ENCODE data around the gene RXRA. TPM values are rescaled to one million over a fixed set of nuclear protein-coding genes. Genes with fewer than 3 reads are reported as not detected.

The RXRA gene
- polyA plus RNA-seq, 1 donor from 2014 or later: 2.7 TPM

DNA sequence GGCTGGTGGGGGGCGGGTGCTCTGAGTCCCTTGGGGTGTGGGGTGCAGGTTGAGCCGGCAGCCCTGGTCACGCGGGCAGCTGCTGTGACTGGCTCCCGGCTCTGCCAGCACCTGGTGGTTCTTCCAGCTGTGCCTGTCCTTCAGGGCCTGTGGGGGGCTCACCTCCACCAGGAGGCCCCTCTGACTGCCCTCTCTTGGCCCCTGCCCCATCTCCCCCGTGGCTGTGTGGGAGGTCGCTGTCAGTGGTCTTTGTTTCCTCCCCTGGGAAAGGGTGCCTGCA is 3.3 kb downstream of the RXRA start:
- Histone ChIP-seq H3K27me3 (ENCODE audit: insufficient read depth, low read depth, low read length) (no peaks in the 10 kb centered on the region), H3K79me2 (replicated peaks; ENCODE audit: insufficient read depth, low read length) (peaks cover 50% of the 10 kb centered on the region), H3K27ac (ENCODE audit: low read length) (no peak overlapping the region), H3K9me2 (ENCODE audit: insufficient read depth, low read length) (no peaks in the 10 kb centered on the region), H3K36me3 (ENCODE audit: insufficient read depth, low read length) (no peaks in the 10 kb centered on the region), H3K9me3 (ENCODE audit: low read length) (no peaks in the 10 kb centered on the region), H3F3A (ENCODE audit: insufficient read depth, low read length, poor library complexity, severe bottlenecking) (no peaks in the 10 kb centered on the region), H4K20me1 (ENCODE audit: insufficient read depth) (no peaks in the 10 kb centered on the region), H3K4me3 (ENCODE audit: low read length) (no peak overlapping the region), H2AFZ (ENCODE audit: low read depth, low read length) (no peak overlapping the region), H3K4me2 (ENCODE audit: low read length) (no peak overlapping the region), H3K9ac (ENCODE audit: low read length) (no peak overlapping the region)
- no peak for TF ChIP-seq TAF1 (IDR thresholded peaks at IDR 0.05; ENCODE audit: low read depth)
- TF ChIP-seq POLR2AphosphoS5 (IDR thresholded peaks at IDR 0.05): no peak
- TF ChIP-seq MXI1 (conservative IDR thresholded peaks at IDR 0.05; ENCODE audit: poor library complexity, severe bottlenecking): no peak
- TF ChIP-seq CTCF (IDR thresholded peaks at IDR 0.05; ENCODE audit: poor library complexity, severe bottlenecking): no peak
- TF ChIP-seq REST (IDR thresholded peaks at IDR 0.05; ENCODE audit: borderline replicate concordance): no peak
- TF ChIP-seq EP300 (conservative IDR thresholded peaks at IDR 0.05; ENCODE audit: poor library complexity, severe bottlenecking): no peak
- no peak for TF ChIP-seq RAD21 (conservative IDR thresholded peaks at IDR 0.05)
- TF ChIP-seq EZH2 (IDR thresholded peaks at IDR 0.05; ENCODE audit: borderline replicate concordance, insufficient read depth, low read length, poor library complexity, severe bottlenecking): no peak
- TF ChIP-seq SMC3 (conservative IDR thresholded peaks at IDR 0.05; ENCODE audit: poor library complexity): no peak

DNA sequence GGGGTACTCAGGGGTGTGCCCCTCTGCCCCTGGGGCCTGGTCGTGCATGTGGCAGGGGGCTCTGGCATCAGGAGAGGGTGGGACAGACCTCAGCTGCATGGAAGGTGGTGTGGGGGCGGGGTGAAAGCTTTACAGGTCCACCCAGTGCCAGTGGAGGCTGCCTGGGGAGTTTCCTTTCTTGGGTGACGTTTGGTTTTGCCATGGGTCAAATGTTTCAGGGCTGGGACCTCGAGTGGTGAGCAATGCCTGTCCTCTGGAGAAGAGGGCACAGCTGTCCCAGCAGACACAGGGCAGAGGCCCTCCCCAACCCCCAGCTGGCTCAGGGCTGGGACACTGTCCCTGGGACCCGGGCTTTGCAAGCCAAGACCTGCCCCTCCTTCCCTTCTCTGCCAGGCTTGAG is 3.6 kb downstream of the RXRA start:
- Histone ChIP-seq H3K27ac (ENCODE audit: low read length) (no peak overlapping the region), H3K27me3 (ENCODE audit: insufficient read depth, low read depth, low read length) (no peaks in the 10 kb centered on the region), H3K79me2 (replicated peaks; ENCODE audit: insufficient read depth, low read length) (peaks cover 53% of the 10 kb centered on the region), H3K9me3 (ENCODE audit: low read length) (no peaks in the 10 kb centered on the region), H3K4me3 (ENCODE audit: low read length) (no peak overlapping the region), H3K36me3 (ENCODE audit: insufficient read depth, low read length) (no peaks in the 10 kb centered on the region), H3F3A (ENCODE audit: insufficient read depth, low read length, poor library complexity, severe bottlenecking) (no peaks in the 10 kb centered on the region), H2AFZ (ENCODE audit: low read depth, low read length) (no peak overlapping the region), H3K9ac (ENCODE audit: low read length) (no peak overlapping the region), H4K20me1 (ENCODE audit: insufficient read depth) (no peaks in the 10 kb centered on the region), H3K4me2 (ENCODE audit: low read length) (no peak overlapping the region), H3K9me2 (ENCODE audit: insufficient read depth, low read length) (no peaks in the 10 kb centered on the region)
- TF ChIP-seq MXI1 (conservative IDR thresholded peaks at IDR 0.05; ENCODE audit: poor library complexity, severe bottlenecking) (no peak), RAD21 (conservative IDR thresholded peaks at IDR 0.05) (no peak), TAF1 (IDR thresholded peaks at IDR 0.05; ENCODE audit: low read depth) (no peak)

DNA sequence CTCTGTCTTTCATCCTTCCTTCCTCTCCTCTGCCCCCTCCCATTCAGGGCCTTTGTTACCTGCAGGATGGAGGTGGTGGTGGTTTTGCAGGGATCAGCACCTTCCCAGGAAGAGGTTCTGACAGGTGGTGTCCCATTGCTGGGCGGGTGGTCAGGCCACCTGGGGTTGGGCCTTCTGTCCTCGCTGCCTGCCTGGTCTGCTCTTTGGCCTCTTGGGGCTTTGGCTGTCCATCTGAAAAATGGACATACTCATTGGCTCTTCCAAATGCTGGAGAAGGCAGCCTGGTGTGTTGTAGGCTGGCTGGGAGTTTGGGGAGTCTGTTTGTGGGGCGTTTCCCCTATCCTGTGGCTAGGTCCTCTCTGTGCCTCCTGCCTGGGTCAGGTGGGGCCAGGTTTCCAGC is 4.3 kb downstream of the RXRA start:
- Histone ChIP-seq H3K27me3 (ENCODE audit: insufficient read depth, low read depth, low read length) (no peaks in the 10 kb centered on the region), H4K20me1 (ENCODE audit: insufficient read depth) (no peaks in the 10 kb centered on the region), H3K27ac (ENCODE audit: low read length) (peak overlapping the region; percentile 65)

More for the DNA sequence above, 4.3 kb downstream of the RXRA start:
- no peak overlapping the region for H3K4me2 ChIP-seq (ENCODE audit: low read length)
- H3K9me3 ChIP-seq (ENCODE audit: low read length): no peaks in the 10 kb centered on the region
- H3K4me3 ChIP-seq (ENCODE audit: low read length): no peak overlapping the region
- peaks cover 56% of the 10 kb centered on the region for H3K79me2 ChIP-seq (replicated peaks; ENCODE audit: insufficient read depth, low read length)
- no peaks in the 10 kb centered on the region for H3K36me3 ChIP-seq (ENCODE audit: insufficient read depth, low read length)
- no peaks in the 10 kb centered on the region for H3F3A ChIP-seq (ENCODE audit: insufficient read depth, low read length, poor library complexity, severe bottlenecking)
- TF ChIP-seq EP300 (conservative IDR thresholded peaks at IDR 0.05; ENCODE audit: poor library complexity, severe bottlenecking) (no peak), TAF1 (IDR thresholded peaks at IDR 0.05; ENCODE audit: low read depth) (no peak), EZH2 (IDR thresholded peaks at IDR 0.05; ENCODE audit: borderline replicate concordance, insufficient read depth, low read length, poor library complexity, severe bottlenecking) (no peak), REST (IDR thresholded peaks at IDR 0.05; ENCODE audit: borderline replicate concordance) (no peak), CTCF (IDR thresholded peaks at IDR 0.05; ENCODE audit: poor library complexity, severe bottlenecking) (no peak), POLR2AphosphoS5 (IDR thresholded peaks at IDR 0.05) (no peak), RAD21 (conservative IDR thresholded peaks at IDR 0.05) (no peak), SMC3 (conservative IDR thresholded peaks at IDR 0.05; ENCODE audit: poor library complexity) (no peak), MXI1 (conservative IDR thresholded peaks at IDR 0.05; ENCODE audit: poor library complexity, severe bottlenecking) (no peak)
- no peaks in the 10 kb centered on the region for H3K9me2 ChIP-seq (ENCODE audit: insufficient read depth, low read length)
- no peak overlapping the region for H2AFZ ChIP-seq (ENCODE audit: low read depth, low read length)
- peak overlapping the region; percentile 13 for H3K9ac ChIP-seq (ENCODE audit: low read length)
